Activated naive CD4-positive, alpha-beta T cell treated with Interleukin-2 at 50 U/mL for 16 hours (primary cell): Measurements from ENCODE around the gene USP36.
A peak's percentile ranks its signal among the peaks of the same experiment; 100 is the strongest.
"Not testable (repeated sequence)": the region's sequence is repeated elsewhere in the genome, so short reads cannot be mapped to it uniquely, and the experiment has no call there.

ENCODE experiments used
- DNase-seq: peaks from one replicate; pipeline ENCODE4 v3.0.0-alpha.2; 2020

USP36 gene

GRCh38 chr17:78763561-78763960, 77.1 kb downstream of the USP36 start:
- DNase-seq = no peak

GRCh38 chr17:78761789-78762406, 78.7 kb downstream of the USP36 start:
- DNase-seq = no peak

GRCh38 chr17:78759969-78760352, 80.7 kb downstream of the USP36 start:
- no peak for DNase-seq

- DNase-seq = peak; percentile 76
Observed at GRCh38 chr17:78759203-78759968, 81.2 kb downstream of the USP36 start.

- DNase-seq = no peak
Observed at GRCh38 chr17:78753316-78754250, 87.0 kb downstream of the USP36 start.

- no peak for DNase-seq
Observed at GRCh38 chr17:78751447-78752161, 89.0 kb downstream of the USP36 start.

- DNase-seq = not testable (repeated sequence)
Observed at GRCh38 chr17:78751000-78751399, 89.6 kb downstream of the USP36 start.

- peak; percentile 78 for DNase-seq
Observed at GRCh38 chr17:78748730-78749317, 91.8 kb downstream of the USP36 start.

- DNase-seq = peak; percentile 55
Observed at GRCh38 chr17:78748048-78748729, 92.4 kb downstream of the USP36 start.

- DNase-seq = no peak
Observed at GRCh38 chr17:78747488-78747887, 93.1 kb downstream of the USP36 start.

GRCh38 chr17:78746949-78747269, 93.7 kb downstream of the USP36 start:
- DNase-seq = no peak

- DNase-seq = no peak
Observed at GRCh38 chr17:78746263-78746948, 94.2 kb downstream of the USP36 start.
